Hypothalamus (tissue), 51 donors: Measurements from ENCODE around the gene VWC2L.

ENCODE experiments used
- DNase-seq, 51 donors: peaks; one replicate each; lab custom pipeline; 2025; lab: John Stamatoyannopoulos, UW

VWC2L gene

DNA sequence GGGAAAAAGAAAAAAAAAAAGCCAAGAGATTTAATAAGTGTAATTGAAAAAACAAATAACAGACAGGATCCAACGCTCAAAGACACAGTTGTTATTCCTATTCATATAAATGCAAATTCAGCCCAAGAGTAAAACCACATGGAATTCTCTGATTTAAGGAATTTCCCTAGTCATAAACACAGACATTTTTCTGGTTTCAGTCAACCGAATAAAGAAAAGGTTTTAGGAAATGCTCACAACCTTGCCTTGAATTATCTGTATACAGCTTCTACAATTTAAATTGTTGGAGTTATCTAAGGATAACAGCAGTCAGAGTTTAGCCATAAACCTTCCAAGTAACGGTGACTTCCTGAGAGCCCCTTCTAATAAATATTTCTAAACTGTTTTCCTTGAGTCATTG is 122.7 kb downstream of the VWC2L start:
- DNase-seq: no peak

GRCh38 chr2:214536625-214537024 is 125.8 kb downstream of the VWC2L start:
- DNase-seq: no peak

GRCh38 chr2:214537929-214538328 is 127.1 kb downstream of the VWC2L start:
- DNase-seq: no peak

GRCh38 chr2:214542295-214542694 is 131.4 kb downstream of the VWC2L start:
- peak in 2 of 51 donors; percentile 1 to 3 for DNase-seq

- no peak for DNase-seq
Observed at GRCh38 chr2:214542866-214543265, 132.0 kb downstream of the VWC2L start.

DNA sequence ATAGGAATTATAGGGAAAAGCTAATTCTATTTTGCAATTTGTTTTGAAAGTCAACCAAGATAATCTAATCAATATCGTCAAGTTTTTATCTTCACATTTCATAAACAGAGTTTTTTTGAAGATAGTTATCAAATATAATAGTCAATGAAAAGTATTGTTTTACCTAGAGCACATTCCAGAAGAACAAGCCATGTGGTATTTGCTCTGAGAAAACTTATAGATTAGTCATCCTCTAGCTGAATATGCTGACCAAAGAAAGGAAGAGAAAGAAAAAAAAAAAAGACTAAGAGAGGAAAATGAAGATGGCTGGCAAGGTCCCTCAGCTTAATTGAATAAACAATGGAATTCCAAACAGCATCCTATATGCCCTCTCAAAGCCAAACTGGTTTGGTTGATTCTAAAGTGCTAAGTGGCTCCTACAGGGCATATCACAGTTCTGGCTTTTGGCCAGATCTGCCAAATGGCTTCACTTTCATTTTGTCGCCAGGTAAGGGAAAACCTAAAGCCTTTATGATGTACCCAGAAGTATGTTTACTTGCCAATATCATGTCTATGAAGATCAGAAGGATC is 132.6 kb downstream of the VWC2L start:
- no peak for DNase-seq

DNA sequence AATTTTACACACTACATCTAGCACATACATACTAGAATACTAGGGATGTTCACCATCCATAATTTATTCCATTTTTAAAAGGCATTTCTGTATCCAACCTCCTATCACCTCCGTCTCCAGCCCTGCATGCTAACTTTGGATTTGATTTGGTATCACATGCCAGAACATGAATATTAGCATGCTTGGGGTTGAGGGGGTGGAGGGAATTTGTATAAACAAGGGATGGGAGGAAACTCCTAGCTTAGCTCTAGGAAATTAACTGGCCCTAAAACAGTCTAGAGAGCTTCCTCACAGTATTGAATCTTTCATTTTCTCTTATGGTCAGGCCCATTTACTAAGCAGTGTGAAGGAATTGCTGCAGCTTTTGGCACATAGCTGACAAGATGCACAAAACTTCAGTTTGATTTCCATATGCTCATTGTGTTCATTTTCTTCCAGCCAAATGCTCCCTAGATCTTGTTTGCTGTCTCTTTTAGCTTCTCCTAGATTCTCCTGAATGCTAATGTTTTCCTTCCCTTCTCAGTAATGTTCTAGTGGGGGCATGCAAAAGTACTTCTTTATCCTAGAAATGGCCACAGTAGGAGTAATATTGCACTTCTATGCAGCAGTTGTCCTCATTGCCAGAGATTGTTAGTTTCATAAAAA is 135.2 kb downstream of the VWC2L start:
- DNase-seq: no peak

DNA sequence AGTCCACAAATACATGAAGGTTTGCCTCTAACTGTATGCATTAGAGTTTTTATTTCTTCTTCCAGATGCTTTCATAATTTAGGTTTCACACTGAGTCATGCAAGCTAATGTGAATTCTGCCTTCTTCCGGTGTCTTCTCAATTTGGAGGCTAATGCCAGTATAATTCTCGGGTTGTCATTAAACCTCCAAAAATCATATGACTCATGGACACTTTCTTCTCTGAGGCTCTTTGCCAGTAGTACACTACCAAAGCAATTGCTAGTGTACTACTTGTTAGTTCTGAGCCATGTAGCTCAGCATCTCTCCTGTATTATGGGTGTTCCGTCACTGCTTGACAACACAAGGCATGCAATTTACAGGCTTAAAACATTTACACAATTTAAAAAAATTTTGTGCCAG is 137.1 kb downstream of the VWC2L start:
- DNase-seq: no peak

GRCh38 chr2:214549946-214550345 is 139.1 kb downstream of the VWC2L start:
- no peak for DNase-seq

- no peak for DNase-seq
Observed at GRCh38 chr2:214550786-214551185, 139.9 kb downstream of the VWC2L start.

GRCh38 chr2:214557884-214558283 is 147.0 kb downstream of the VWC2L start:
- DNase-seq: no peak

GRCh38 chr2:214558341-214558740 is 147.5 kb downstream of the VWC2L start:
- no peak for DNase-seq

- no peak for DNase-seq
Observed at GRCh38 chr2:214560176-214560575, 149.3 kb downstream of the VWC2L start.

DNA sequence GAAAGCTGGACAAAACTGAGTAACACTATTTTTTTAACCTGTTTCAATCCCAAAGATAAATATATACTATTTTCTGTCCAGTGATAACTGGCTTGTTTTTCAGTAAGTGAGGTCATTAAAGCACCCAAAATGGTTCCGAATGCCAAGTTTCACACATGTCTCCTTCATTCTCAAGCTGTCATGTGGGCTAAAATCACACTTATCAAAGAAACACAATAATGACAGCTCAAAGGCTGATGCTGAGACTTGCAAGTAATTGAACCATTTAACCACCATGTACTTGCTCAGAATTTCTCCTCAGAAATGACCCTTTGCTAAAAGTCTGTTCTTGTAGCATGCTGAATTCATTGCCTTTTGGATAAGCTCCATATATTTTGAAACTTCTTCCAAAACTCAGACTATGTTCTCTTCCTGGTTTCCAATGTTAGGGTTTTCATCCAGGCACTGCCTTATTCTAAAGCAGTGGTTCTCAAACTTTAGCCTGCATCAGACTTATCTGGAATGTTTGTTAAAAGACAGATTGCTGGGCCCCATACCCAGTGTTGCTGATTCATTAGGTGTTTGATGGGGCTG is 149.8 kb downstream of the VWC2L start:
- no peak for DNase-seq

DNA sequence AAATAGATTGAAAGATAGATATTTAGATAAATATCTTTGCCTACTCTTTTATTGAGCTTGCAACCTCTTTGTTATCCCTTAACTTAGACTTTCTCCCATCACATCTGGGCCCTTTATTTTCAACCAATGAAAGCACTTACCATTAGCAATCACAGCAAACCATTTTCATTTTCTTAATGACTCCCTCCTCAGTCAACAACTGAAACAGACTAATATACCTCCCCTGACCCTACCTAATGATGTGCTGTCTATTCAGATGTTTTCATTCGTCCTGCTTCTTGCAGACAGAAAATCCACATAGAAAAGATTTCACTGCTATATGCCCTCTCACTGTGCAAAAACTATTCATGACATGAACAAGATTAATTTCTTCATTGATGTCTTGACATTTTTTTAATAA is 154.4 kb downstream of the VWC2L start:
- no peak for DNase-seq

DNA sequence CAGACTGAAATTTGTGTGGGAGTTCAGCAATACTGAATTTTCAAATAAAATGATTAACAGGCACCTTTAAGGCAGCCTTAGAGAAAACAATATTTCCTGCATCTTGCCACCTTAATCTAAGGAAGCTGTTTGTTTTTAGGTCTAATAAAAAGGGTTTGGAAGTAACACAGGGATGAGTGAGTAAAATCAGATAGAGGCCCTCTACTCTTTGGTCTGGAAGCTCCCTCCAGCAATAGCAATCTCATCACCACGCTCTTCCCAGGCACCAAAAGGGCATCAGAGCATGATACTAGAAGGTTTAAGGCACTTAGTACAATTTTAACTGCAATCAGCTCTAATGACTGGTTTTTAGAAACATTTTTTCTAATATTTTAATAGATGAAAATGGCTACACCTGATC is 155.6 kb downstream of the VWC2L start:
- no peak for DNase-seq

- DNase-seq: no peak
Observed at GRCh38 chr2:214569419-214570035, 158.7 kb downstream of the VWC2L start.

GRCh38 chr2:214574084-214574781 is 163.4 kb downstream of the VWC2L start:
- peak in 1 of 51 donors; percentile 13 for DNase-seq

DNA sequence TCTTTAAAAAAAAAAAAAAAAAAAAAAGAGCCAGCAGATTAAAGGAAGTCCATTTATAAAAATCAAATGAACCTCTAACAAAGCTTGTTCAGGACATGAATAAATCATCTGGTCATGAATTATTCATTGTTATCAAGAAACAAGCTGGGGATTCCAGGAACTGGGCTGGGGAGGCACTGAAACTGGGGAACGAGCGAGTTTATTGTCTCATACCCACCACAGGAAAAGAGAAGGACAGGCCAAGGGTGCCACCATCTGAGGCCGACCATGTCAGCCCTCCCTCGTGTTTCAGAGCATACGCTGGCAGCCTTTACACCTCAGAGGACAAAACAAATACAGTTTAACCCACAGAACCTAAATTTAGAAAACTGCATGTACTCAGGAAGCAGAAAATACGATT is 164.2 kb downstream of the VWC2L start:
- peak in 44 of 51 donors; percentile 1 to 84 (median 54) for DNase-seq

DNA sequence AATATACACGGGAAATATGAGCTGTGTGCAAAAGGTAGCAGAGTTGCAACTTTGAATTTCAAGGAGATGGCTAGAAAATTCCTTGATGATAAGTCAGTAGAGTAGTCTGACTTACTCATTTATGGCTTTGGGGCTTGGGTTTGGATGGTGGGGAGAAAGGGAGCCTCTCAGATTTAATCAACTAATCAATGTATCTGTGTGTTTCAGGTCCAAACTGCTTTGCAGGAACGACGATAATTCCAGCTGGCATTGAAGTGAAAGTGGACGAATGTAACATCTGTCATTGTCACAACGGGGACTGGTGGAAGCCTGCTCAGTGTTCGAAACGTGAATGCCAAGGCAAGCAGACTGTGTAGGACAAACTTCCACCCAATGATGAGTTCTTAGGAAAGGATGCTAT is 164.6 kb downstream of the VWC2L start:
- peak in 5 of 51 donors; percentile 6 to 38 (median 7) for DNase-seq

DNA sequence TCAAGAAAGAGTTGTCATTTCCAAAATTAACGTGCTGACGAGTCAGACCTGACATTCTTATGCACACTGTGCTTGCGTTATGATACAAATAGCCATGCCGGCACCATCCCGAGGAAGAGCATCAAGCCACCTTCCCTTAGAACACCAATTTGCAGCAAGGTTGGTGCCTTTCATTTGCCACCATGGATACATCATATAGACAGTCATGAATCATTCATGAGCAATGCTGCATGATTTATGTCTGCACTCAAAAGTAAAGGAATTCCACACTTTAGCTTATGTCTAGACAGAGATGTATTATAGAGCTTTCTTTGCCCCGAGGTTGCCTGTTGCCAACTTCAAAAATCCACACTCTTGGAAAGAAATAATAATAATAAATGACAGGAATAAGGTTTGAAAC is 166.9 kb downstream of the VWC2L start:
- no peak for DNase-seq
